Measurements from ENCODE around the gene ARHGEF26. TPM values are rescaled to one million over a fixed set of nuclear protein-coding genes. Genes with fewer than 3 reads are reported as not detected.

Gene ARHGEF26
- total RNA-seq, 2 donors from 2014 or later: 0.14 to 0.17 TPM

- Mint-ChIP-seq H3K4me1 (ENCODE audit: low read depth in 2 of 2) (no peaks in the 10 kb centered on the region), H3K4me3 (no peak overlapping the region), H3K27ac (peak overlapping the region; percentile 13 to 67), H3K36me3 (peaks cover 29% of the 10 kb centered on the region), H3K27me3 (no peaks in the 10 kb centered on the region), H3K9me3 (no peaks in the 10 kb centered on the region)
- ATAC-seq (no peak), DNase-seq (ENCODE audit: low spot score) (no peak)
Measured at GRCh38 chr3:154301561-154301960, 180.4 kb downstream of the ARHGEF26 start.

GRCh38 chr3:154304116-154304786 lies 183.1 kb downstream of the ARHGEF26 start:
- Mint-ChIP-seq H3K27me3 (no peaks in the 10 kb centered on the region), H3K27ac (no peak overlapping the region), H3K4me3 (no peak overlapping the region), H3K4me1 (ENCODE audit: low read depth in 2 of 2) (peaks cover 10 to 13% of the 10 kb centered on the region in 2 donors), H3K9me3 (no peaks in the 10 kb centered on the region), H3K36me3 (peaks cover 33% of the 10 kb centered on the region)
- ATAC-seq (no peak), DNase-seq (ENCODE audit: low spot score) (no peak)

- H3K4me1 Mint-ChIP-seq (ENCODE audit: low read depth in 2 of 2): peaks cover 10 to 16% of the 10 kb centered on the region in 2 donors
- no peak overlapping the region for H3K4me3 Mint-ChIP-seq
- peaks cover 33% of the 10 kb centered on the region for H3K36me3 Mint-ChIP-seq
- no peak for ATAC-seq
- H3K27ac Mint-ChIP-seq: no peak overlapping the region
- no peak for DNase-seq (ENCODE audit: low spot score)
- no peaks in the 10 kb centered on the region for H3K27me3 Mint-ChIP-seq
- H3K9me3 Mint-ChIP-seq: no peaks in the 10 kb centered on the region
Measured at GRCh38 chr3:154304936-154305335, 183.7 kb downstream of the ARHGEF26 start.

GRCh38 chr3:154307363-154307762 lies 186.2 kb downstream of the ARHGEF26 start:
- peak overlapping the region in 1 of 2 donors; percentile 12 for H3K27ac Mint-ChIP-seq
- no peaks in the 10 kb centered on the region for H3K27me3 Mint-ChIP-seq
- DNase-seq (ENCODE audit: low spot score) (no peak), ATAC-seq (no peak)
- H3K4me1 Mint-ChIP-seq (ENCODE audit: low read depth in 2 of 2): peaks cover 10 to 16% of the 10 kb centered on the region in 2 donors
- no peak overlapping the region for H3K4me3 Mint-ChIP-seq
- H3K9me3 Mint-ChIP-seq: no peaks in the 10 kb centered on the region
- peaks cover 19% of the 10 kb centered on the region for H3K36me3 Mint-ChIP-seq

Other genes starting within 250 kb of the ARHGEF26 start
- 10 to 100 TPM; 83.0 to 93.4 TPM for gene DHX36, start 203.1 kb downstream of the ARHGEF26 start, total RNA-seq